Liver (tissue), 9 donors: ENCODE data around the gene VAC14. TPM values are rescaled to one million over a fixed set of nuclear protein-coding genes. Genes with fewer than 3 reads are reported as not detected.
A peak's percentile ranks its signal among the peaks of the same experiment; 100 is the strongest.

ENCODE experiments used
- DNase-seq: peaks from one replicate; pipeline ENCODE4 v3.0.0-alpha.2; 2017; ENCODE audit warnings: low spot score
- H3K27ac ChIP-seq, 2 donors: one replicate each; pipeline ENCODE4 v1.7.0; 2013; ENCODE audit warnings: inconsistent platforms in 2 of 2, low read length in 2 of 2, control low read depth in 1 of 2, low read depth in 1 of 2, mild to moderate bottlenecking in 1 of 2
- H3K27me3 ChIP-seq, 4 donors: one replicate each; pipeline versions ENCODE4 v1.6.1 to v1.7.0; 2013; ENCODE audit warnings: low read length in 3 of 4, inconsistent platforms in 1 of 4, mild to moderate bottlenecking in 1 of 4, moderate library complexity in 1 of 4; ENCODE audit not compliant: control insufficient read depth in 4 of 4, insufficient read depth in 4 of 4
- H3K36me3 ChIP-seq, 4 donors: one replicate each; pipeline versions ENCODE4 v1.6.1 to v1.7.0; 2013; ENCODE audit warnings: low read length in 3 of 4, mild to moderate bottlenecking in 3 of 4, low read depth in 1 of 4, moderate library complexity in 1 of 4; ENCODE audit not compliant: control insufficient read depth in 4 of 4, insufficient read depth in 3 of 4
- H3K4me1 ChIP-seq, 4 donors: one replicate each; pipeline versions ENCODE4 v1.6.1 to v1.7.0; 2013; ENCODE audit warnings: low read length in 3 of 4, mild to moderate bottlenecking in 3 of 4, moderate library complexity in 1 of 4; ENCODE audit not compliant: control insufficient read depth in 4 of 4, insufficient read depth in 4 of 4
- H3K4me3 ChIP-seq, 3 donors: one replicate each; pipeline versions ENCODE4 v1.6.1 to v1.7.0; 2013; ENCODE audit warnings: low read length in 3 of 3, control low read depth in 1 of 3, low read depth in 1 of 3, mild to moderate bottlenecking in 1 of 3
- H3K9ac ChIP-seq, 2 donors: one replicate each; pipeline ENCODE4 v1.7.0; 2013; ENCODE audit warnings: low read length in 2 of 2, mild to moderate bottlenecking in 2 of 2, moderate library complexity in 2 of 2, control low read depth in 1 of 2, low read depth in 1 of 2
- H3K9me3 ChIP-seq, 4 donors: one replicate each; pipeline versions ENCODE4 v1.6.1 to v1.7.0; 2013; ENCODE audit warnings: low read length in 3 of 4; ENCODE audit not compliant: control insufficient read depth in 4 of 4
- ATF3 ChIP-seq: IDR thresholded peaks from 2 replicates; pipeline ENCODE4 v1.6.1; 2016; ENCODE audit warnings: antibody characterized with exemption
- CTCF ChIP-seq: fragments of 150-350 bp; IDR thresholded peaks from 2 replicates; pipeline ENCODE4 v1.5.1; 2017; ENCODE audit warnings: improper control_type of control experiment, low read depth, low read length; ENCODE audit not compliant: missing input control
- EGR1 ChIP-seq, 2 donors: IDR thresholded peaks; 2 replicates each; pipeline ENCODE4 v1.6.1; 2016 to 2018; ENCODE audit warnings: antibody characterized with exemption in 2 of 2, low read depth in 2 of 2
- FOXA1 ChIP-seq: IDR thresholded peaks from 2 replicates; pipeline ENCODE4 v1.6.1; 2016; ENCODE audit warnings: antibody characterized with exemption
- GABPA ChIP-seq, 2 donors: IDR thresholded peaks in 1 of 2; conservative IDR thresholded peaks in 1 of 2; 2 replicates each; pipeline ENCODE4 v1.6.1; 2016; ENCODE audit warnings: antibody characterized with exemption in 2 of 2, mild to moderate bottlenecking in 1 of 2, moderate library complexity in 1 of 2
- HNF4A ChIP-seq, 2 donors: conservative IDR thresholded peaks; 2 replicates each; pipeline ENCODE4 v1.6.1; 2016; ENCODE audit warnings: antibody characterized with exemption in 2 of 2, mild to moderate bottlenecking in 2 of 2
- HNF4G ChIP-seq: IDR thresholded peaks from 2 replicates; pipeline ENCODE4 v1.6.1; 2016; ENCODE audit warnings: antibody characterized with exemption
- MAX ChIP-seq: IDR thresholded peaks from 2 replicates; pipeline ENCODE4 v1.6.1; 2016; ENCODE audit warnings: antibody characterized with exemption
- NR2F2 ChIP-seq: IDR thresholded peaks from 2 replicates; pipeline ENCODE4 v1.6.1; 2016; ENCODE audit warnings: antibody characterized with exemption
- RXRA ChIP-seq, 2 donors: IDR thresholded peaks; 2 replicates each; pipeline ENCODE4 v1.6.1; 2017 to 2018; ENCODE audit warnings: antibody characterized with exemption in 2 of 2, mild to moderate bottlenecking in 1 of 2
- SP1 ChIP-seq: IDR thresholded peaks from 2 replicates; pipeline ENCODE4 v1.6.1; 2018; ENCODE audit warnings: antibody characterized with exemption, mild to moderate bottlenecking
- TAF1 ChIP-seq: conservative IDR thresholded peaks from 2 replicates; pipeline ENCODE4 v1.6.1; 2016; ENCODE audit warnings: antibody characterized with exemption, mild to moderate bottlenecking
- YY1 ChIP-seq: IDR thresholded peaks from 2 replicates; pipeline ENCODE4 v1.6.1; 2016; ENCODE audit warnings: antibody characterized with exemption, mild to moderate bottlenecking
- WGBS: extraction: QIAGEN DNeasy Blood & Tissue Kit; methylation state at CpG from one replicate; pipeline ENCODE4 v1.1.7; 2013; 5-methylcytosine and 5-hydroxymethylcytosine counted together
- polyA plus RNA-seq, 2 donors: library from polyadenylated mRNA; stranded (reverse) in 1 of 2; unstranded in 1 of 2; fragments of 200-250 nt in 1 of 2; fragments of >200 nt in 1 of 2; fragmentation: Nextera tagmentation in 1 of 2; extraction: Ambion mirVana in 1 of 2; gene quantifications; one replicate each; pipeline versions ENCODE4 v1.2.1 to v1.2.3, GENCODE V29; 2013 to 2015
- total RNA-seq, 2 donors: library from RNA; depleted of rRNA; stranded (reverse); fragments of >200 nt; gene quantifications; one replicate each; pipeline ENCODE4 v1.2.3, GENCODE V29; 2014
- donor health status: healthy.
- donor health status: healthy.
- donor health status: healthy.
- donor health status: healthy.
- donor health status: healthy.

Gene VAC14
- total and polyA plus RNA-seq, 4 donors, result 16.7 to 29.8 (median 20.5) TPM

- no peak for TF ChIP-seq CTCF
- peak in 1 of 2 donors; percentile 67 for TF ChIP-seq EGR1 (IDR thresholded peaks at IDR 0.05; ENCODE audit: low read depth in 2 of 2)
- TF ChIP-seq MAX, result peak; percentile 84
- TF ChIP-seq ATF3, result no peak
- peak; percentile 4 for TF ChIP-seq NR2F2
Measured at GRCh38 chr16:70725024-70725911, 75.7 kb downstream of the VAC14 start (continued).

GRCh38 chr16:70724146-70725023, 76.6 kb downstream of the VAC14 start:
- Histone ChIP-seq H3K4me3 (peak overlapping the region in 1 of 3 donors; percentile 24), H3K36me3 (peaks cover 0 to 8% (median 3%) of the 10 kb centered on the region in 4 donors), H3K9ac (peak overlapping the region in 1 of 2 donors; percentile 66), H3K27ac (peak overlapping the region; percentile 90 to 97), H3K4me1 (peaks cover 19 to 38% (median 28%) of the 10 kb centered on the region in 4 donors), H3K9me3 (no peaks in the 10 kb centered on the region), H3K27me3 (no peaks in the 10 kb centered on the region)
- TF ChIP-seq GABPA (IDR thresholded peaks at IDR 0.05 in 1 of 2, conservative IDR thresholded peaks at IDR 0.05 in 1 of 2) (no peak), TAF1 (peak; percentile 50), YY1 (peak; percentile 60), SP1 (peak; percentile 74), FOXA1 (no peak), RXRA (IDR thresholded peaks at IDR 0.05) (peak in 1 of 2 donors; percentile 18), HNF4A (conservative IDR thresholded peaks at IDR 0.05) (peak; percentile 80 to 85), CTCF (no peak), HNF4G (peak; percentile 56)
- 39% methylated on average over 15 of the region's 15 CpGs for WGBS
- DNase-seq, result no peak
